Karpas-422 (cell line): ENCODE data around the gene OR11A1. TPM values are rescaled to one million over a fixed set of nuclear protein-coding genes. Genes with fewer than 3 reads are reported as not detected.

ENCODE experiments used
- DNase-seq: peaks from one replicate; pipeline ENCODE4 v3.0.0-alpha.2; 2015
- H2AFZ ChIP-seq: fragments of 200-600 bp; sonication (generic); 2 replicates; pipeline ENCODE4 v1.6.1; 2014; ENCODE audit warnings: antibody characterized with exemption, low read length, mixed read lengths
- H3K27ac ChIP-seq: fragments of 200-600 bp; sonication (generic); 2 replicates; pipeline ENCODE4 v1.5.1; 2014; ENCODE audit warnings: mild to moderate bottlenecking, low read length, moderate library complexity
- H3K27me3 ChIP-seq: fragments of 200-600 bp; sonication (generic); 2 replicates; pipeline ENCODE4 v1.6.1; 2014; ENCODE audit warnings: low read length, mixed read lengths
- H3K36me3 ChIP-seq: fragments of 200-600 bp; sonication (generic); 2 replicates; pipeline ENCODE4 v1.6.1; 2014; ENCODE audit warnings: low read length, mixed read lengths; ENCODE audit not compliant: insufficient read depth
- H3K4me1 ChIP-seq: fragments of 200-600 bp; sonication (generic); 2 replicates; pipeline ENCODE4 v1.6.1; 2014; ENCODE audit warnings: mild to moderate bottlenecking, low read length, mixed read lengths
- H3K4me2 ChIP-seq: fragments of 200-600 bp; sonication (generic); 2 replicates; pipeline ENCODE4 v1.6.1; 2014; ENCODE audit warnings: low read length, low read depth, mild to moderate bottlenecking; ENCODE audit not compliant: poor library complexity, severe bottlenecking
- H3K4me3 ChIP-seq: fragments of 200-600 bp; sonication (generic); 2 replicates; pipeline ENCODE4 v1.5.1; 2014; ENCODE audit warnings: mild to moderate bottlenecking, antibody characterized with exemption, low read length, mixed read lengths
- H3K79me2 ChIP-seq: fragments of 200-600 bp; sonication (generic); 2 replicates; pipeline ENCODE4 v1.6.1; 2014; ENCODE audit warnings: mild to moderate bottlenecking, low read length, mixed read lengths
- H3K9ac ChIP-seq: fragments of 200-600 bp; sonication (generic); 2 replicates; pipeline ENCODE4 v1.6.0; 2014; ENCODE audit warnings: low read length
- H3K9me2 ChIP-seq: fragments of 200-600 bp; sonication (generic), shearing (Covaris generic); replicated peaks from 2 replicates; pipeline ENCODE4 v1.6.0; 2014; ENCODE audit warnings: mild to moderate bottlenecking, low read length, moderate library complexity; ENCODE audit not compliant: insufficient read depth
- H3K9me3 ChIP-seq: fragments of 300-700, 200-600 bp; sonication (generic); 2 replicates; pipeline ENCODE4 v1.6.1; 2014; ENCODE audit warnings: low read length, mixed read lengths
- H4K20me1 ChIP-seq: fragments of 200-600 bp; sonication (generic); 2 replicates; pipeline ENCODE4 v1.6.1; 2014; ENCODE audit warnings: mild to moderate bottlenecking, antibody characterized with exemption, low read length, low read depth; ENCODE audit not compliant: insufficient read depth
- total RNA-seq: library from RNA; depleted of rRNA; stranded (reverse); fragments of >200 nt; shearing (Covaris generic); gene quantifications from 2 replicates; pipeline ENCODE4 v1.2.3, GENCODE V29; 2014; ENCODE audit warnings: low replicate concordance; rRNA removed

The OR11A1 gene, protein sequence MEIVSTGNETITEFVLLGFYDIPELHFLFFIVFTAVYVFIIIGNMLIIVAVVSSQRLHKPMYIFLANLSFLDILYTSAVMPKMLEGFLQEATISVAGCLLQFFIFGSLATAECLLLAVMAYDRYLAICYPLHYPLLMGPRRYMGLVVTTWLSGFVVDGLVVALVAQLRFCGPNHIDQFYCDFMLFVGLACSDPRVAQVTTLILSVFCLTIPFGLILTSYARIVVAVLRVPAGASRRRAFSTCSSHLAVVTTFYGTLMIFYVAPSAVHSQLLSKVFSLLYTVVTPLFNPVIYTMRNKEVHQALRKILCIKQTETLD
- not detected in 2 replicates for total RNA-seq

DNA sequence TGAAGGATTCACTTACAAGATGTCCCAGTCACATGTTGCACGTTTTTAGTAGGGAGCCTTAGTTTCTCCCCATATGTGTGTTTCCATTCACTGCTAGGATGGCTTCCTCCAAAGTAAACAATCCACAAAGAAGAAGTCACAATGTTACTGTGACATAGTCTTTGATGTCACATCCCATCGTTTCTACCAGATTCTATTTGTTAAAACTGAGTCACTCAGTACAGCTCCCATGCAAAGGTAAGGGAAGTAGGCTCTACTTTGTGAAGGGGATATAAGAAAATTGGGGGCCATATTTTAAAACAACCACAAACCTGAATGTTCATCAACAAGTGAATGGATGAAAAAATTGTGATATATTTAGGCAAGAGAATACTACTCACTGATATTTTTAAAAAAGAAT is at the start of gene OR11A1, which contains the start of gene OR2H1:
OR11A1 (minus strand) TSS at position 101 of the 400 bp plus-strand sequence. CDS start 29,430 bp downstream, outside the sequence.
OR2H1 (plus strand) TSS at position 185 of the 400 bp plus-strand sequence. CDS start 4,615 bp downstream, outside the sequence.
- Histone ChIP-seq H3K79me2 (no peaks in the 10 kb centered on the region), H3K9ac (no peak within 1 kb of the TSS), H4K20me1 (no peaks in the 10 kb centered on the region), H3K9me3 (no peaks in the 10 kb centered on the region), H3K9me2 (no peaks in the 10 kb centered on the region), H3K4me2 (no peak within 1 kb of the TSS), H2AFZ (no peak within 1 kb of the TSS), H3K27ac (no peak within 1 kb of the TSS), H3K27me3 (no peaks in the 10 kb centered on the region), H3K4me3 (no peak within 1 kb of the TSS), H3K36me3 (no peaks in the 10 kb centered on the region), H3K4me1 (no peaks in the 10 kb centered on the region)
- no peak for DNase-seq

DNA sequence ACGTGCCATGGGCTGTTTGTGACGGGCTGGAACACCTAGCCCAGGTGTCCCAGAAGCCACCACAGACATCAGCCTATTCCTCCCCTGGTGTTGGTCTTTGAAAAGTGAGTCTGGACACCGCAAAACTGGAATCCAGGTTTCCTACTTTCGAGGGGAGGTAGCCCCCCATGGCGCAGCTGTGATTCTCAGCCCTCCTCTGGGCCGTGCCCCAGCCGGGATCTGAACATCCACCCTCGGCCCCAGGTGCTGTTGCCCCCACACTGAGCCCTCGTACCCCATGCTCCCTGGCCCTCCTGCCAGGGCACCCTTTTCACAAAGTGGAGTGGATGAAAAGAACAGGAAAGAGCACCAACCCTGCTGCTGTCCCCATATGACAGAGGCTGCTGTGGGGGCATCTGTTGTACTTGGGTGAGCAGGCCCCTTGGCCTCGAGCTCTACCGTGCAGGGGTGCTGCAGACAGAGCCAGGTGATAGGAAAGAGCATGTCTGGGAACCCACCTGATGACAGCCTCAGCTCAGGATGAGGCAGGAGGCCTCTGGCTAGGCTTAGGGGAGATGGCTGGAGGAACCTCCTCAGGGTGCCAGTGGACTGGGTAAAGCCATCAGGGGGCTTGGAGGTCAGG is 49.7 kb upstream of the OR11A1 start:
- DNase-seq, result no peak
- H3K79me2 ChIP-seq, result no peaks in the 10 kb centered on the region
- no peaks in the 10 kb centered on the region for H3K27me3 ChIP-seq
- no peaks in the 10 kb centered on the region for H3K4me1 ChIP-seq
- H4K20me1 ChIP-seq, result no peaks in the 10 kb centered on the region
- no peak overlapping the region for H3K4me2 ChIP-seq
- no peaks in the 10 kb centered on the region for H3K36me3 ChIP-seq
- H3K9ac ChIP-seq, result no peak overlapping the region
- no peaks in the 10 kb centered on the region for H3K9me2 ChIP-seq
- H3K27ac ChIP-seq, result no peak overlapping the region
- H3K4me3 ChIP-seq, result no peak overlapping the region
- H2AFZ ChIP-seq, result no peak overlapping the region
- H3K9me3 ChIP-seq, result no peaks in the 10 kb centered on the region

DNA sequence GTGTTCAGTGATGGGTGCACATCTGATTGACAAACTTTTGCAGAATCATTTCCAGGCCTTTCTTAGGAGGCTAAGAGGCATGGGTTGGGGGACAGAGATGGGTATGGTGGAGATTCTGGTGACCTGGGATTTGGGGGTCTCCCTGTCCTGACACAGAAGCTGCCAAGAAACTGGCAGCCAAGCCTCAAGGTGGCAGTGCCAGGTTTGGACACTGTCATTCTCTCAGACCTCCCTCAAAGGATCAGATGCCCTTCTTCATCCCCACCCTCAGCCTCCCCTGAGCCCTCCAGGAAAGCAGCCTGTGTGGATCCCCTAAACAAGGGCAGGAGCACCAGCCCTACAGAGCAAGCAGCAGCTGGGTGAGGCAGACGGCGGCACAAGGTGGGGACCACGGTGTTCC is 48.9 kb upstream of the OR11A1 start:
- Histone ChIP-seq H3K4me1 (no peaks in the 10 kb centered on the region), H3K27me3 (no peaks in the 10 kb centered on the region), H3K9me2 (no peaks in the 10 kb centered on the region), H2AFZ (no peak overlapping the region), H3K4me2 (no peak overlapping the region), H3K79me2 (no peaks in the 10 kb centered on the region), H3K9ac (no peak overlapping the region), H4K20me1 (no peaks in the 10 kb centered on the region), H3K4me3 (no peak overlapping the region), H3K36me3 (no peaks in the 10 kb centered on the region), H3K9me3 (no peaks in the 10 kb centered on the region), H3K27ac (no peak overlapping the region)
- DNase-seq, result no peak

DNA sequence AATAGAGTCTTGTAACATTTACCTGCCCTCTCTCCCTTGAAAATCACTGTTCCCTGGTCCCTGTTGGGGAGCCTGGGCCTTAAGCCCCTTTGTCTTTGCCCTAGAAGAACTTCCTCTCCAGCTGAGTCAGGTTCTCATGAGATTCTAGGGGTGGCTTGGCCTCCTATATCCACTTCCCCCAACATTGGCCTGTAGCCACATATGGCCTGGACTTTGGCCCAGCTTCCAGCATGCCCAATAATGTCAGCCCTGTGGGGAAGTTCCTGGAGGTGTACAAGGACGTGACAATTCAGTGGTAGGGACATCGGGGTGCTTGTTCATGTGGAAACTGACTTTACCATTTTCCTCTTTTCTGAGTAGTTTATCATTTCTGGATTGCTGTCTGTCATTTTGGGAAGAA is 48.1 kb upstream of the OR11A1 start:
- no peak for DNase-seq
- no peaks in the 10 kb centered on the region for H3K27me3 ChIP-seq
- no peaks in the 10 kb centered on the region for H3K36me3 ChIP-seq

DNA sequence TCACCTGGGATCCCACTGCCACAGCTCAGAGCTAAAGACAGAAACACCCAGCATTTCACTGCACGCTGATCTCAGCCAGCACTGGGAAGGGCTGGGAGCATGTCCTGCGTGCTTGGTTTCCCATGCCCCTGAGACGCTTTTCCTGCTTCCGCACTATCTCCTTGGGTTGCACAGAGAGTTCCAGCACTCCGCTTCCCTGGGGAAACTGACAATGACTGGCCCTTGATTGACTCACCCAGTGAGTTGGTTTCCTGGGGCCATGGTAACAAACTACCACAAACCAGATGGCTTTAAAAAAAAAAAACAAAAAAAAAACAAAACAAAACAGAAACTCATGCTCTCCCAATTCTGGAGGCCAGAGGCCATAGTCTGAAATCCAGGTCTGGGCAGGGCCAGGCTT is 45.7 kb upstream of the OR11A1 start:
- Histone ChIP-seq H2AFZ (no peak overlapping the region), H3K4me1 (no peaks in the 10 kb centered on the region), H3K27ac (no peak overlapping the region), H3K27me3 (no peaks in the 10 kb centered on the region), H4K20me1 (no peaks in the 10 kb centered on the region), H3K79me2 (no peaks in the 10 kb centered on the region), H3K4me3 (no peak overlapping the region), H3K9ac (no peak overlapping the region), H3K9me2 (no peaks in the 10 kb centered on the region), H3K4me2 (no peak overlapping the region), H3K36me3 (no peaks in the 10 kb centered on the region), H3K9me3 (no peaks in the 10 kb centered on the region)
- no peak for DNase-seq

More for the DNA sequence above, 48.1 kb upstream of the OR11A1 start:
- Histone ChIP-seq H2AFZ (no peak overlapping the region), H3K79me2 (no peaks in the 10 kb centered on the region), H3K4me2 (no peak overlapping the region), H4K20me1 (no peaks in the 10 kb centered on the region), H3K4me1 (no peaks in the 10 kb centered on the region), H3K27ac (no peak overlapping the region), H3K9me3 (no peaks in the 10 kb centered on the region), H3K9ac (no peak overlapping the region), H3K9me2 (no peaks in the 10 kb centered on the region), H3K4me3 (no peak overlapping the region)

DNA sequence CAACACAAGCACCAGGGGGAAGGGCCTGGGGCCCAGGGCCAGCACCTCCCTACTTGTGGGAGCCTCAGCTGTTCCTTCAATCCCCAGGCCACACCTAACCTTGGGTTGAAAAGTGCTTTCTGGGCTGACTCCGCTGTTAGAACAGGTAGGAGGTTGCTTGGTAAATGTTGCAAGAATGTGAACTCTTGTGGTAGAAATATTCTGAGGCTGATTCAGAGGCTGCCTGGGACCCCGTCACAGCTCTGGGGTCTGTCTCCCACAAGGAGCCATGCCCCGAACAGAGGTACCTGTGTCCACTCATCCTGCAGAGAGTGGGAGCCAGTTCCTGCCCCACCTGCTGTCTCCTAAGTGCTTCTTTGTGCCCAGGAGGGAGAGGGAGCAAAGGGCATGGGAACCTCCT is 45.3 kb upstream of the OR11A1 start:
- Histone ChIP-seq H3K4me3 (no peak overlapping the region), H3K9ac (no peak overlapping the region), H2AFZ (no peak overlapping the region), H3K79me2 (no peaks in the 10 kb centered on the region), H3K9me3 (no peaks in the 10 kb centered on the region), H3K9me2 (no peaks in the 10 kb centered on the region), H3K27me3 (no peaks in the 10 kb centered on the region), H3K4me1 (no peaks in the 10 kb centered on the region), H4K20me1 (no peaks in the 10 kb centered on the region), H3K4me2 (no peak overlapping the region), H3K36me3 (no peaks in the 10 kb centered on the region), H3K27ac (no peak overlapping the region)
- DNase-seq, result no peak

DNA sequence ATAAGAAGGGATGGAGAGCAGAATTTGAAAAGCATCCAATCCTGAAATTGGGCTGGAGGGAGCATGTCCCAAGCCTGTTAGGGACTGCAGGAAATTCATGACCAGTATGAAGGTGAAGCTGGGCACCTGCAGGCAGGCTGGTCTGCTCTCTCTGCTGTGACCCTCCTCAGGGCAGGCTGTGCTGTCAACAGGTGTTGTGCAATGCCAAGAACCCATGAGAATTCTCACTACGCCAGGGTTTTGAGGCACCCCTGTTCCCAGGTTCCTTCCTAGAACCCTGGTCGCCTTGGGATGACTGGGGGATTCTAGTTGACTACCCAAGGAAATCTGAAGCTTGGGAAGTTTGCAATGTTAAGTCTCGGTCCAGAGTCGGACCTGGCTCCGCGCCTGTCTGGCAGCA is 44.2 kb upstream of the OR11A1 start:
- Histone ChIP-seq H3K36me3 (no peaks in the 10 kb centered on the region), H3K9me2 (no peaks in the 10 kb centered on the region), H4K20me1 (no peaks in the 10 kb centered on the region), H3K4me2 (no peak overlapping the region), H3K9ac (no peak overlapping the region), H3K27ac (no peak overlapping the region), H3K79me2 (no peaks in the 10 kb centered on the region), H3K27me3 (no peaks in the 10 kb centered on the region), H3K9me3 (no peaks in the 10 kb centered on the region), H3K4me3 (no peak overlapping the region), H3K4me1 (no peaks in the 10 kb centered on the region), H2AFZ (no peak overlapping the region)
- no peak for DNase-seq

DNA sequence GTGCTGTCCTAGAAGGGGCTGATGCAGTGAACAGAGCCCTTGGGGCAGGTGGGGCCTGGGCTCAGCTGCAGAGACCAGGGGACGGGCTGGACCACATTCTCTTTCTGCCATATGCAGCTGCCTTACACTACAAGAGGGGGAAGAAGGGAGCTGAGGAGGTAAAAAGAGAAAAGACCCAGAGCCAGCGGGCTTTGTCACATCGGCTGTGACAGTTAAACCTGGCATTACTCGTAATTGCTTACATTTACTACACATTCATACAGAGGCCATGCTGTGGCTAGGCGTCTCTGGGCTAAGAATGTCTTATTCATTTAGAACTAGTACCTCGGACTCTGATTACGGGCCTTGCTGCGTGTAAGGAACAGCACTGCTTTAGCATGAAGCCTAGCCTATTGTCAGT is 43.7 kb upstream of the OR11A1 start:
- no peak for DNase-seq
- Histone ChIP-seq H3K27ac (no peak overlapping the region), H4K20me1 (no peaks in the 10 kb centered on the region), H2AFZ (no peak overlapping the region), H3K36me3 (no peaks in the 10 kb centered on the region), H3K4me1 (no peaks in the 10 kb centered on the region), H3K27me3 (no peaks in the 10 kb centered on the region), H3K4me2 (no peak overlapping the region), H3K9ac (no peak overlapping the region), H3K79me2 (no peaks in the 10 kb centered on the region), H3K9me3 (no peaks in the 10 kb centered on the region), H3K4me3 (no peak overlapping the region), H3K9me2 (no peaks in the 10 kb centered on the region)
